Measurements from ENCODE around the gene F12. TPM values are rescaled to one million over a fixed set of nuclear protein-coding genes. Genes with fewer than 3 reads are reported as not detected.
A peak's percentile ranks its signal among the peaks of the same experiment; 100 is the strongest.

F12 gene
- polyA plus RNA-seq, 1 of the 3 experiments (the other 2 are of a cell fraction) = 4.3 TPM

DNA sequence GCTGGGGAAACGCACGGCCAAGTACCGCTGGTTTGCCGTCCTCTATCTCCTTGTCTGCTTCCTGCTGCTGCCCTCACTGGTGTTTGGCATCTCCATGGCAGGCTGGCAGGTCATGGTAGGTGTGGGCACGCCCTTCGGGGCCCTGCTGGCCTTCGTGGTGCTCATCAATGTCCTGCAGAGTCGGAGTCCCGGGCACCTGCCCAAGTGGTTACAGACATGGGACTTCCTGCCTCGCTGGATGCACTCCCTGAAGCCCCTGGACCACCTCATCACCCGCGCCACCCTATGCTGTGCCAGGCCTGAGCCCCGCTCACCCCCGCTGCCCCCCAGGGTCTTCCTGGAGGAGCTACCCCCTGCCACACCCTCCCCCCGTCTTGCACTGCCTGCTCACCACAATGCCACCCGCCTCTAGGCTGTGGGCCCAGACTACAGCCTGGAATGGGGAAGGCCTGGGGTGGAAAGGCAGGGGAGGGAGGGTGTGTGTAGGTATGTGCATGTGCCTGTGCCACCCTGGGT, 11.4 kb downstream of the F12 start:
- H3K9me3 ChIP-seq = no peaks in the 10 kb centered on the region
- peaks cover 8% of the 10 kb centered on the region for H3F3A ChIP-seq (replicated peaks; ENCODE audit: insufficient read depth)
- TF ChIP-seq MEF2A (IDR thresholded peaks at IDR 0.05; ENCODE audit: borderline replicate concordance, low read depth) = no peak
- no peak for TF ChIP-seq JUND (IDR thresholded peaks at IDR 0.05)
- no peak for TF ChIP-seq ZBTB33 (IDR thresholded peaks at IDR 0.05; ENCODE audit: borderline replicate concordance, low read depth)
- no peak for TF ChIP-seq GABPA (IDR thresholded peaks at IDR 0.05; ENCODE audit: low read depth)
- TF ChIP-seq FOXM1 (IDR thresholded peaks at IDR 0.05; ENCODE audit: low read depth) = no peak
- no peak for TF ChIP-seq TCF12 (IDR thresholded peaks at IDR 0.05)
- no peak for TF ChIP-seq USF2 (IDR thresholded peaks at IDR 0.05; ENCODE audit: borderline replicate concordance, low read depth, low read length)
- TF ChIP-seq, protein P1, sequence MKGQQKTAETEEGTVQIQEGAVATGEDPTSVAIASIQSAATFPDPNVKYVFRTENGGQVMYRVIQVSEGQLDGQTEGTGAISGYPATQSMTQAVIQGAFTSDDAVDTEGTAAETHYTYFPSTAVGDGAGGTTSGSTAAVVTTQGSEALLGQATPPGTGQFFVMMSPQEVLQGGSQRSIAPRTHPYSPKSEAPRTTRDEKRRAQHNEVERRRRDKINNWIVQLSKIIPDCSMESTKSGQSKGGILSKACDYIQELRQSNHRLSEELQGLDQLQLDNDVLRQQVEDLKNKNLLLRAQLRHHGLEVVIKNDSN (IDR thresholded peaks at IDR 0.05; ENCODE audit: borderline replicate concordance, low read depth) = no peak
- TF ChIP-seq RAD21 (IDR thresholded peaks at IDR 0.05; ENCODE audit: low read length) = no peak
- no peak for TF ChIP-seq NRF1 (IDR thresholded peaks at IDR 0.05; ENCODE audit: low read depth, low read length)
- TF ChIP-seq REST (IDR thresholded peaks at IDR 0.05; ENCODE audit: low read depth, low read length) = no peak
- no peak for TF ChIP-seq CHD2 (IDR thresholded peaks at IDR 0.05; ENCODE audit: low read length, partially characterized antibody)
- no peak for TF ChIP-seq SIN3A (IDR thresholded peaks at IDR 0.05; ENCODE audit: borderline replicate concordance, low read depth, low read length)
- no peak for TF ChIP-seq RCOR1 (IDR thresholded peaks at IDR 0.05; ENCODE audit: low read length)
- no peak for TF ChIP-seq TEAD4 (IDR thresholded peaks at IDR 0.05; ENCODE audit: borderline replicate concordance, insufficient read depth)
- TF ChIP-seq, protein P2, sequence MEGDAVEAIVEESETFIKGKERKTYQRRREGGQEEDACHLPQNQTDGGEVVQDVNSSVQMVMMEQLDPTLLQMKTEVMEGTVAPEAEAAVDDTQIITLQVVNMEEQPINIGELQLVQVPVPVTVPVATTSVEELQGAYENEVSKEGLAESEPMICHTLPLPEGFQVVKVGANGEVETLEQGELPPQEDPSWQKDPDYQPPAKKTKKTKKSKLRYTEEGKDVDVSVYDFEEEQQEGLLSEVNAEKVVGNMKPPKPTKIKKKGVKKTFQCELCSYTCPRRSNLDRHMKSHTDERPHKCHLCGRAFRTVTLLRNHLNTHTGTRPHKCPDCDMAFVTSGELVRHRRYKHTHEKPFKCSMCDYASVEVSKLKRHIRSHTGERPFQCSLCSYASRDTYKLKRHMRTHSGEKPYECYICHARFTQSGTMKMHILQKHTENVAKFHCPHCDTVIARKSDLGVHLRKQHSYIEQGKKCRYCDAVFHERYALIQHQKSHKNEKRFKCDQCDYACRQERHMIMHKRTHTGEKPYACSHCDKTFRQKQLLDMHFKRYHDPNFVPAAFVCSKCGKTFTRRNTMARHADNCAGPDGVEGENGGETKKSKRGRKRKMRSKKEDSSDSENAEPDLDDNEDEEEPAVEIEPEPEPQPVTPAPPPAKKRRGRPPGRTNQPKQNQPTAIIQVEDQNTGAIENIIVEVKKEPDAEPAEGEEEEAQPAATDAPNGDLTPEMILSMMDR (IDR thresholded peaks at IDR 0.05) = no peak
- TF ChIP-seq, protein P3, sequence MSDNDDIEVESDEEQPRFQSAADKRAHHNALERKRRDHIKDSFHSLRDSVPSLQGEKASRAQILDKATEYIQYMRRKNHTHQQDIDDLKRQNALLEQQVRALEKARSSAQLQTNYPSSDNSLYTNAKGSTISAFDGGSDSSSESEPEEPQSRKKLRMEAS (IDR thresholded peaks at IDR 0.05; ENCODE audit: low read depth) = no peak
- TF ChIP-seq YY1 (IDR thresholded peaks at IDR 0.05; ENCODE audit: low read depth) = no peak
- H3K27me3 ChIP-seq (ENCODE audit: insufficient read depth) = no peaks in the 10 kb centered on the region
- no peak overlapping the region for H3K9ac ChIP-seq
- ChIA-PET CTCF (interaction anchor here (1.0 to 12.2 kb wide), 3 partner anchors 8 to 79 kb away, joined by 3 to 318 read pairs (median 4); partner anchors contain the start of gene PRR7), POLR2A (no interaction called here)
- H3K4me2 ChIP-seq = no peak overlapping the region
- H3K36me3 ChIP-seq (replicated peaks in 1 of 2; ENCODE audit: control insufficient read depth in 1 of 2, insufficient read depth in 2 of 2, low read length in 1 of 2) = no peaks in the 10 kb centered on the region
- no peak overlapping the region for H3K4me3 ChIP-seq (ENCODE audit: low read depth in 2 of 2, low read length in 1 of 2)
- H3K4me1 ChIP-seq (ENCODE audit: control insufficient read depth in 1 of 2, insufficient read depth in 2 of 2, low read depth in 1 of 2, low read length in 1 of 2) = peaks cover 0 to 10% of the 10 kb centered on the region in 2 experiments; a peak in 1 of 4 replicates
- H3K79me2 ChIP-seq (ENCODE audit: insufficient read depth) = no peaks in the 10 kb centered on the region
- peak; percentile 20 for DNase-seq
- H4K20me1 ChIP-seq (ENCODE audit: insufficient read depth) = no peaks in the 10 kb centered on the region
- no peak overlapping the region for H3K27ac ChIP-seq (ENCODE audit: low read depth in 2 of 2, low read length in 1 of 2)
- 57% methylated on average over 4 of the region's 16 CpGs for WGBS (ENCODE audit: low lambda C conversion rate)
- H2AFZ ChIP-seq (ENCODE audit: low read depth) = no peak overlapping the region
- H3K9me2 ChIP-seq = no peaks in the 10 kb centered on the region
